ENCODE measurements around the gene SLC28A2.

Gene SLC28A2

GRCh38 chr15:45230245-45230965 is 21.6 kb upstream of the SLC28A2 start:
- Histone ChIP-seq H3K27ac (ENCODE audit: low read length) (no peak overlapping the region), H3K9me3 (ENCODE audit: insufficient read depth, low read length, severe bottlenecking) (peaks cover 6% of the 10 kb centered on the region), H4K20me1 (ENCODE audit: insufficient read depth, low read length) (no peaks in the 10 kb centered on the region), H3K4me3 (ENCODE audit: low read depth in 1 of 2, low read length in 2 of 2) (no peak overlapping the region), H3K27me3 (ENCODE audit: insufficient read depth, low read length, poor library complexity) (no peaks in the 10 kb centered on the region), H3K9ac (ENCODE audit: low read depth, low read length) (no peak overlapping the region), H3K79me2 (ENCODE audit: insufficient read depth, low read length) (no peaks in the 10 kb centered on the region), H3K36me3 (ENCODE audit: insufficient read depth, low read length) (no peaks in the 10 kb centered on the region), H2AFZ (ENCODE audit: low read depth, low read length) (no peak overlapping the region), H3K4me2 (ENCODE audit: insufficient read depth, low read length) (no peak overlapping the region), H3K4me1 (ENCODE audit: insufficient read depth, low read length) (no peaks in the 10 kb centered on the region)
- TF ChIP-seq, protein P1, sequence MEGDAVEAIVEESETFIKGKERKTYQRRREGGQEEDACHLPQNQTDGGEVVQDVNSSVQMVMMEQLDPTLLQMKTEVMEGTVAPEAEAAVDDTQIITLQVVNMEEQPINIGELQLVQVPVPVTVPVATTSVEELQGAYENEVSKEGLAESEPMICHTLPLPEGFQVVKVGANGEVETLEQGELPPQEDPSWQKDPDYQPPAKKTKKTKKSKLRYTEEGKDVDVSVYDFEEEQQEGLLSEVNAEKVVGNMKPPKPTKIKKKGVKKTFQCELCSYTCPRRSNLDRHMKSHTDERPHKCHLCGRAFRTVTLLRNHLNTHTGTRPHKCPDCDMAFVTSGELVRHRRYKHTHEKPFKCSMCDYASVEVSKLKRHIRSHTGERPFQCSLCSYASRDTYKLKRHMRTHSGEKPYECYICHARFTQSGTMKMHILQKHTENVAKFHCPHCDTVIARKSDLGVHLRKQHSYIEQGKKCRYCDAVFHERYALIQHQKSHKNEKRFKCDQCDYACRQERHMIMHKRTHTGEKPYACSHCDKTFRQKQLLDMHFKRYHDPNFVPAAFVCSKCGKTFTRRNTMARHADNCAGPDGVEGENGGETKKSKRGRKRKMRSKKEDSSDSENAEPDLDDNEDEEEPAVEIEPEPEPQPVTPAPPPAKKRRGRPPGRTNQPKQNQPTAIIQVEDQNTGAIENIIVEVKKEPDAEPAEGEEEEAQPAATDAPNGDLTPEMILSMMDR (IDR thresholded peaks at IDR 0.05; ENCODE audit: borderline replicate concordance, extremely low read depth, low read length, poor library complexity, severe bottlenecking) = no peak
- TF ChIP-seq EZH2 (IDR thresholded peaks at IDR 0.05; ENCODE audit: borderline replicate concordance, low read depth, low read length, severe bottlenecking) = no peak
- ATAC-seq (ENCODE audit: insufficient read depth, low read depth) (no peak), DNase-seq (no peak)

- Histone ChIP-seq H2AFZ (ENCODE audit: low read depth, low read length) (no peak overlapping the region), H3K9me3 (ENCODE audit: insufficient read depth, low read length, severe bottlenecking) (peaks cover 6% of the 10 kb centered on the region), H4K20me1 (ENCODE audit: insufficient read depth, low read length) (no peaks in the 10 kb centered on the region), H3K79me2 (ENCODE audit: insufficient read depth, low read length) (no peaks in the 10 kb centered on the region), H3K4me1 (ENCODE audit: insufficient read depth, low read length) (no peaks in the 10 kb centered on the region), H3K4me2 (ENCODE audit: insufficient read depth, low read length) (no peak overlapping the region), H3K9ac (ENCODE audit: low read depth, low read length) (no peak overlapping the region), H3K4me3 (ENCODE audit: low read depth in 1 of 2, low read length in 2 of 2) (no peak overlapping the region), H3K27me3 (ENCODE audit: insufficient read depth, low read length, poor library complexity) (no peaks in the 10 kb centered on the region), H3K27ac (ENCODE audit: low read length) (no peak overlapping the region), H3K36me3 (ENCODE audit: insufficient read depth, low read length) (no peaks in the 10 kb centered on the region)
- ATAC-seq (ENCODE audit: insufficient read depth, low read depth) = no peak
- TF ChIP-seq EZH2 (IDR thresholded peaks at IDR 0.05; ENCODE audit: borderline replicate concordance, low read depth, low read length, severe bottlenecking) = no peak
- TF ChIP-seq, protein P1 (IDR thresholded peaks at IDR 0.05; ENCODE audit: borderline replicate concordance, extremely low read depth, low read length, poor library complexity, severe bottlenecking) = no peak
- DNase-seq = no peak
Measured at GRCh38 chr15:45231132-45231531, 20.9 kb upstream of the SLC28A2 start.

DNA sequence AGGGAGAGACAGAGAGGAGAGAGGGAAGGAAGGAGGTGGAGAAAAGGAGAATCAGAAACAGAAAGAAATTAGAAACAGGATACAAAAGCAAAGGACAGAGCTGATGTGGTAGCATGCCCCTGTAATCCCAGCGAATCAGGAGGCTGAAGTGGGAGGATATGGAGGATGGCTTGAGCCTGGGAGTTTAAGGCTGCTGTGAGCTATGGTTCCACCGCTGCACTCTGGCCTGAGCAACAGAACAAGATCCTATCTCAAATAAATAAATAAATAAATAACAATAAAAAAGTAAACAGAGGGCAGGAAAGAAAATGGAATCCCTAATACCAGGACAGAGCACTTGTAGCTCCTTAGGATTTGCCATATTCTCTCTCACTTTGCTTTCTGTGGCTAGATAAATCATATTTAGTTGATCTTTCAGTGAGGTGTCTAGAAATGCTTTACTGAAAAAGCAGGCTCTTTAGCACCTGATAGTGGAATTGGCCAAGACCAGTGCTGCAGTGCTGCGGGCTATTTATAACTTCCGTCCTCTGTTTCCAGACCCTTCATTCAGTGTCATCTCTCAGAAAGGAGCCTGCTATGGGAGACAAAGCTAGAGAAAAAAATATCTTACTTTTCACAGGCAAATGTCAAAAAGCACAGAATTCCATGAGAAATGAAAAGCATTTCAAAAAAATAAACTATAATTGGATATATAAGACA is 20.0 kb upstream of the SLC28A2 start:
- Histone ChIP-seq H3K9me3 (ENCODE audit: insufficient read depth, low read length, severe bottlenecking) (peaks cover 6% of the 10 kb centered on the region), H3K79me2 (ENCODE audit: insufficient read depth, low read length) (no peaks in the 10 kb centered on the region)
- no peak for TF ChIP-seq EZH2 (IDR thresholded peaks at IDR 0.05; ENCODE audit: borderline replicate concordance, low read depth, low read length, severe bottlenecking)
- TF ChIP-seq, protein P1 (IDR thresholded peaks at IDR 0.05; ENCODE audit: borderline replicate concordance, extremely low read depth, low read length, poor library complexity, severe bottlenecking) = no peak

More for the DNA sequence above, 20.0 kb upstream of the SLC28A2 start:
- H3K4me2 ChIP-seq (ENCODE audit: insufficient read depth, low read length) = no peak overlapping the region
- H3K36me3 ChIP-seq (ENCODE audit: insufficient read depth, low read length) = no peaks in the 10 kb centered on the region
- ATAC-seq (ENCODE audit: insufficient read depth, low read depth) (no peak), DNase-seq (no peak)
- H3K27ac ChIP-seq (ENCODE audit: low read length) = no peak overlapping the region
- H3K9ac ChIP-seq (ENCODE audit: low read depth, low read length) = no peak overlapping the region
- H3K4me3 ChIP-seq (ENCODE audit: low read depth in 1 of 2, low read length in 2 of 2) = no peak overlapping the region
- no peaks in the 10 kb centered on the region for H4K20me1 ChIP-seq (ENCODE audit: insufficient read depth, low read length)
- no peaks in the 10 kb centered on the region for H3K4me1 ChIP-seq (ENCODE audit: insufficient read depth, low read length)
- no peaks in the 10 kb centered on the region for H3K27me3 ChIP-seq (ENCODE audit: insufficient read depth, low read length, poor library complexity)
- no peak overlapping the region for H2AFZ ChIP-seq (ENCODE audit: low read depth, low read length)

Data from DND-41 (cell line).